Lower lobe of right lung (tissue), 2 donors: ENCODE measurements around the gene TNXB. TPM values are rescaled to one million over a fixed set of nuclear protein-coding genes. Genes with fewer than 3 reads are reported as not detected.
A peak's percentile ranks its signal among the peaks of the same experiment; 100 is the strongest.

Source experiments
- ATAC-seq, 2 donors: fragments of 200-7000 bp; cut with Tn5 transposase; one replicate each; pipeline ENCODE4 v1.9.1; 2020 to 2022; ENCODE audit warnings: mild to moderate bottlenecking in 2 of 2, moderate library complexity in 2 of 2
- DNase-seq: peaks from one replicate; pipeline ENCODE4 v3.0.0-alpha.2; 2020
- H3K27ac ChIP-seq: fragments of 200-600 bp; one replicate; pipeline ENCODE4 v1.8.0; 2022
- H3K27me3 ChIP-seq: fragments of 200-600 bp; one replicate; pipeline ENCODE4 v1.8.0; 2022; ENCODE audit warnings: low read depth
- H3K36me3 ChIP-seq: fragments of 200-600 bp; one replicate; pipeline ENCODE4 v1.8.0; 2022; ENCODE audit warnings: mild to moderate bottlenecking
- H3K4me1 ChIP-seq: fragments of 200-600 bp; one replicate; pipeline ENCODE4 v1.8.0; 2022
- H3K4me3 ChIP-seq: fragments of 200-600 bp; one replicate; pipeline ENCODE4 v1.8.0; 2022; ENCODE audit warnings: mild to moderate bottlenecking
- H3K9me3 ChIP-seq: fragments of 200-600 bp; one replicate; pipeline ENCODE4 v1.8.0; 2022
- CTCF ChIP-seq: fragments of 200-600 bp; IDR thresholded peaks from one replicate; pipeline ENCODE4 v1.8.0; 2022; ENCODE audit warnings: antibody characterized with exemption, mild to moderate bottlenecking
- intact Hi-C: fragments of 100-400 bp; cut with DNase I; formaldehyde crosslinking; loops from one replicate; pipeline ENCODE4 v1.11.0; 2022
- total RNA-seq: library from RNA; stranded (reverse); fragmentation: NEBNext Ultra II Directional; extraction: Animal tissue kit (Norgen Biotek cat#: 25700); gene quantifications from one replicate; pipeline ENCODE4 v1.2.1, GENCODE V29; 2021
- donor health status: DM: no; HTN: yes; CAD: no; lungs with severe emphysema.

Gene TNXB
- total RNA-seq, 1 donor from 2014 or later = 120 TPM

GRCh38 chr6:32096087-32096393, 13.1 kb downstream of the TNXB start:
- intact Hi-C loops = no loop called here
- Histone ChIP-seq H3K4me3 (peak overlapping the region; percentile 3), H3K36me3 (peaks cover 27% of the 10 kb centered on the region), H3K9me3 (no peaks in the 10 kb centered on the region), H3K27ac (no peak overlapping the region), H3K4me1 (peaks cover 36% of the 10 kb centered on the region), H3K27me3 (peaks cover 26% of the 10 kb centered on the region)
- DNase-seq (no peak), ATAC-seq (peak; percentile 10 to 18)
- TF ChIP-seq CTCF = no peak

GRCh38 chr6:32095338-32096086, 13.6 kb downstream of the TNXB start:
- Histone ChIP-seq H3K36me3 (peaks cover 32% of the 10 kb centered on the region), H3K27ac (no peak overlapping the region), H3K9me3 (no peaks in the 10 kb centered on the region), H3K4me3 (no peak overlapping the region), H3K4me1 (peaks cover 36% of the 10 kb centered on the region), H3K27me3 (peaks cover 26% of the 10 kb centered on the region)
- peak; percentile 4 to 8 for ATAC-seq
- intact Hi-C loops = no loop called here
- no peak for DNase-seq
- no peak for TF ChIP-seq CTCF

GRCh38 chr6:32092760-32093497, 16.2 kb downstream of the TNXB start:
- Histone ChIP-seq H3K9me3 (no peaks in the 10 kb centered on the region), H3K27me3 (peaks cover 26% of the 10 kb centered on the region), H3K27ac (peak overlapping the region; percentile 67), H3K36me3 (peaks cover 50% of the 10 kb centered on the region), H3K4me3 (no peak overlapping the region), H3K4me1 (peaks cover 46% of the 10 kb centered on the region)
- no peak for TF ChIP-seq CTCF
- peak; percentile 54 to 66 for ATAC-seq
- intact Hi-C loops = no loop called here
- no peak for DNase-seq

- TF ChIP-seq CTCF = no peak
- ATAC-seq = no peak
- DNase-seq = no peak
- Histone ChIP-seq H3K36me3 (peaks cover 34% of the 10 kb centered on the region), H3K27ac (peak overlapping the region; percentile 76), H3K9me3 (no peaks in the 10 kb centered on the region), H3K4me3 (no peak overlapping the region), H3K27me3 (peaks cover 18% of the 10 kb centered on the region), H3K4me1 (peaks cover 56% of the 10 kb centered on the region)
- intact Hi-C loops = no loop called here
Measured at GRCh38 chr6:32089082-32089828, 19.9 kb downstream of the TNXB start.

- ATAC-seq (no peak), DNase-seq (no peak)
- Histone ChIP-seq H3K27ac (peak overlapping the region; percentile 76), H3K27me3 (peaks cover 18% of the 10 kb centered on the region), H3K36me3 (peaks cover 40% of the 10 kb centered on the region), H3K4me1 (peaks cover 52% of the 10 kb centered on the region), H3K9me3 (no peaks in the 10 kb centered on the region), H3K4me3 (no peak overlapping the region)
- no peak for TF ChIP-seq CTCF
- intact Hi-C loops = no loop called here
Measured at GRCh38 chr6:32088487-32089049, 20.6 kb downstream of the TNXB start.
